ENCODE results near the gene ADAMTSL3.

ADAMTSL3 gene

GRCh38 chr15:83610132-83610531 lies 43.8 kb upstream of the ADAMTSL3 start:
- Histone ChIP-seq H3K9me2 (replicated peaks; ENCODE audit: control insufficient read depth, low read length) (no peaks in the 10 kb centered on the region), H3K27me3 (ENCODE audit: control insufficient read depth, low read length) (no peaks in the 10 kb centered on the region), H3K4me3 (ENCODE audit: low read length) (no peak overlapping the region), H3K36me3 (ENCODE audit: control insufficient read depth, low read length) (no peaks in the 10 kb centered on the region), H4K20me1 (ENCODE audit: control insufficient read depth, insufficient read depth, low read depth, low read length) (no peaks in the 10 kb centered on the region), H3K4me1 (ENCODE audit: control insufficient read depth, low read length) (no peaks in the 10 kb centered on the region), H3F3A (ENCODE audit: control insufficient read depth, insufficient read depth) (no peaks in the 10 kb centered on the region), H3K79me2 (ENCODE audit: control insufficient read depth, low read length) (no peaks in the 10 kb centered on the region), H3K9me3 (ENCODE audit: control insufficient read depth, insufficient read depth, low read length) (no peaks in the 10 kb centered on the region), H3K4me2 (ENCODE audit: low read length) (no peak overlapping the region), H3K27ac (ENCODE audit: low read depth, low read length) (no peak overlapping the region)
- TF ChIP-seq EZH2phosphoT487 (IDR thresholded peaks at IDR 0.05; ENCODE audit: borderline replicate concordance, low read length) (no peak), CTCF (IDR thresholded peaks at IDR 0.05; ENCODE audit: low read depth, low read length, poor library complexity, severe bottlenecking) (no peak)

DNA sequence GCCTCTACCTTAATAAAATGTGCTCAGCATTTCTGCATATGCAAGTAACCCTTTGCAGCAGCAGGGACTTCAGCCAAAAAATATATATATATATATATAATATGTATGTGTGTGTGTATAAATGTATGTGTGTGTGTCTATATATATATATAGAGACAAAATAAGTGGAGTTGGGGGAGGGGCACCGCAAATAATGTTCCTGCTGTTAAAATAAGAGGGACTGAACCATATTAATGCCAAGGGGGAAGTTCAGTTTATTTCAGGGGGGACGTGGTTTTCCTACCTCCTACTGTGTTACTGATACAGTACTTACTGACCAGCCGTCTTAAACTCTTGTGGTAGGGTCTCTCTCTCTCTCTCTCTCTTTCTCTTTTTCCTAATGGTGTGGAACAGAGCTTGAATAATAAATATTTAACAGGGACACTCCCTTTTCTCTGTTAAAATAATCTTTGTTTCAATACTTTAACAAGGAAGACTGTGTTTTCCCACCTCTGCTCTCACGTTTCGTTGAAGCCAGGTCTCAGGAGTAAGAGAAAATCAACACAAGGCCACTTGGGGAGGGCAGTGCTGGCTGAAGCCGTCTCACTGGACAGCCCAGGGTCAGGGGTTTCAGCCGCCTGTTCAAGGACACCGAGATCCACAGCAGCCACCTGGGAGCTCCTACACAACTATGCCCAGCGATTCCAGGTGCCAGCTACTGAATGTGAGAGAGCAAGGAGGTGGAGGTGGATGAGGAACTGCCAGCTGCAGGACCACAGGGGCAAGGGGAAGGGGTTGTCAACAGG lies 42.8 kb upstream of the ADAMTSL3 start:
- Histone ChIP-seq H3K9me2 (replicated peaks; ENCODE audit: control insufficient read depth, low read length) (no peaks in the 10 kb centered on the region), H3K36me3 (ENCODE audit: control insufficient read depth, low read length) (no peaks in the 10 kb centered on the region), H3K27me3 (ENCODE audit: control insufficient read depth, low read length) (no peaks in the 10 kb centered on the region), H3K27ac (ENCODE audit: low read depth, low read length) (no peak overlapping the region), H3K4me2 (ENCODE audit: low read length) (no peak overlapping the region), H3F3A (ENCODE audit: control insufficient read depth, insufficient read depth) (no peaks in the 10 kb centered on the region), H3K79me2 (ENCODE audit: control insufficient read depth, low read length) (no peaks in the 10 kb centered on the region), H3K9me3 (ENCODE audit: control insufficient read depth, insufficient read depth, low read length) (no peaks in the 10 kb centered on the region), H3K4me3 (ENCODE audit: low read length) (no peak overlapping the region), H4K20me1 (ENCODE audit: control insufficient read depth, insufficient read depth, low read depth, low read length) (no peaks in the 10 kb centered on the region), H3K4me1 (ENCODE audit: control insufficient read depth, low read length) (no peaks in the 10 kb centered on the region)
- TF ChIP-seq EZH2phosphoT487 (IDR thresholded peaks at IDR 0.05; ENCODE audit: borderline replicate concordance, low read length) = no peak
- TF ChIP-seq CTCF (IDR thresholded peaks at IDR 0.05; ENCODE audit: low read depth, low read length, poor library complexity, severe bottlenecking) = no peak

- TF ChIP-seq CTCF (IDR thresholded peaks at IDR 0.05; ENCODE audit: low read depth, low read length, poor library complexity, severe bottlenecking) (no peak), EZH2phosphoT487 (IDR thresholded peaks at IDR 0.05; ENCODE audit: borderline replicate concordance, low read length) (no peak)
- Histone ChIP-seq H3K9me3 (ENCODE audit: control insufficient read depth, insufficient read depth, low read length) (no peaks in the 10 kb centered on the region), H3K79me2 (ENCODE audit: control insufficient read depth, low read length) (no peaks in the 10 kb centered on the region), H3K9me2 (replicated peaks; ENCODE audit: control insufficient read depth, low read length) (no peaks in the 10 kb centered on the region), H4K20me1 (ENCODE audit: control insufficient read depth, insufficient read depth, low read depth, low read length) (no peaks in the 10 kb centered on the region), H3K36me3 (ENCODE audit: control insufficient read depth, low read length) (no peaks in the 10 kb centered on the region), H3K27ac (ENCODE audit: low read depth, low read length) (no peak overlapping the region), H3K4me1 (ENCODE audit: control insufficient read depth, low read length) (no peaks in the 10 kb centered on the region), H3F3A (ENCODE audit: control insufficient read depth, insufficient read depth) (no peaks in the 10 kb centered on the region), H3K27me3 (ENCODE audit: control insufficient read depth, low read length) (no peaks in the 10 kb centered on the region), H3K4me3 (ENCODE audit: low read length) (no peak overlapping the region), H3K4me2 (ENCODE audit: low read length) (no peak overlapping the region)
Measured at GRCh38 chr15:83612226-83612625, 41.7 kb upstream of the ADAMTSL3 start.
